Body of pancreas (tissue), 4 donors: ENCODE results near the gene NEK7. TPM values are rescaled to one million over a fixed set of nuclear protein-coding genes. Genes with fewer than 3 reads are reported as not detected.

Experiments used
- ATAC-seq: fragments of 150-250 bp; one replicate; pipeline ENCODE4 v1.9.1; 2016
- DNase-seq, 4 donors: peaks; one replicate each; pipeline ENCODE4 v3.0.0-alpha.2; 2019
- H3K27ac ChIP-seq, 4 donors: fragments of 200-600 bp; sonication (generic); 1 replicate in 3 of 4; 2 replicates in 1 of 4; pipeline versions ENCODE4 v1.5.1 to v1.6.1; 2016 to 2019; ENCODE audit warnings: mild to moderate bottlenecking in 1 of 4, mixed read lengths in 1 of 4, moderate library complexity in 1 of 4
- H3K27me3 ChIP-seq, 2 donors: fragments of 200-600 bp; sonication (generic); one replicate each; pipeline ENCODE4 v1.6.0; 2016; ENCODE audit warnings: mild to moderate bottlenecking in 1 of 2
- H3K36me3 ChIP-seq, 2 donors: fragments of 200-600 bp; sonication (generic); replicated peaks in 1 of 2; 2 replicates each; pipeline ENCODE4 v1.5.1; 2016; ENCODE audit warnings: low read depth in 2 of 2; ENCODE audit not compliant: insufficient read depth in 1 of 2
- H3K4me1 ChIP-seq: fragments of 200-600 bp; sonication (generic); one replicate; pipeline ENCODE4 v1.6.0; 2016
- H3K4me3 ChIP-seq, 2 donors: fragments of 200-600 bp; sonication (generic); 1 replicate in 1 of 2; 2 replicates in 1 of 2; pipeline ENCODE4 v1.5.1; 2016 to 2019
- H3K9me3 ChIP-seq, 3 donors: fragments of 200-600 bp; sonication (generic); 1 replicate in 2 of 3; 2 replicates in 1 of 3; pipeline ENCODE4 v1.5.1; 2016
- CTCF ChIP-seq, 7 experiments: fragments of 450-650 bp in 4 of 7; fragments of 200-600 bp in 3 of 7; sonication (generic) in 3 of 7; IDR thresholded peaks; one replicate each; pipeline ENCODE4 v1.5.1; 2016 to 2019; ENCODE audit warnings: antibody characterized with exemption in 7 of 7
- POLR2A ChIP-seq, 3 donors: fragments of 450-650 bp; IDR thresholded peaks; one replicate each; pipeline ENCODE4 v1.6.1; 2016; ENCODE audit warnings: antibody characterized with exemption in 3 of 3, mild to moderate bottlenecking in 2 of 3
- WGBS, 2 donors: methylation state at CpG; one replicate each; pipeline ENCODE4 v1.1.5; 2017; 5-methylcytosine and 5-hydroxymethylcytosine counted together
- intact Hi-C: fragments of 100-400 bp; cut with DNase I; formaldehyde crosslinking; loops from one replicate; pipeline ENCODE4 v1.15.1; 2023
- total RNA-seq, 2 donors: library from RNA; depleted of rRNA; stranded (reverse); fragments of >200 nt; gene quantifications; one replicate each; pipeline ENCODE4 v1.1.0, GENCODE V29; 2016

NEK7 gene
- total RNA-seq, 2 donors from 2014 or later = 39.2 to 49.5 TPM

GRCh38 chr1:198326915-198327314 is 170.1 kb downstream of the NEK7 start:
- DNase-seq (no peak), ATAC-seq (no peak)
- 69 to 83% methylated on average over 4 of the region's 4 CpGs for WGBS, 2 donors
- no peaks in the 10 kb centered on the region for H3K36me3 ChIP-seq
- H3K4me3 ChIP-seq = no peak overlapping the region
- no peak overlapping the region for H3K27ac ChIP-seq
- no peaks in the 10 kb centered on the region for H3K27me3 ChIP-seq
- no peaks in the 10 kb centered on the region for H3K9me3 ChIP-seq
- intact Hi-C loops = no loop called here
- TF ChIP-seq CTCF (IDR thresholded peaks at IDR 0.05) (no peak), POLR2A (IDR thresholded peaks at IDR 0.05) (no peak)
- no peaks in the 10 kb centered on the region for H3K4me1 ChIP-seq

DNA sequence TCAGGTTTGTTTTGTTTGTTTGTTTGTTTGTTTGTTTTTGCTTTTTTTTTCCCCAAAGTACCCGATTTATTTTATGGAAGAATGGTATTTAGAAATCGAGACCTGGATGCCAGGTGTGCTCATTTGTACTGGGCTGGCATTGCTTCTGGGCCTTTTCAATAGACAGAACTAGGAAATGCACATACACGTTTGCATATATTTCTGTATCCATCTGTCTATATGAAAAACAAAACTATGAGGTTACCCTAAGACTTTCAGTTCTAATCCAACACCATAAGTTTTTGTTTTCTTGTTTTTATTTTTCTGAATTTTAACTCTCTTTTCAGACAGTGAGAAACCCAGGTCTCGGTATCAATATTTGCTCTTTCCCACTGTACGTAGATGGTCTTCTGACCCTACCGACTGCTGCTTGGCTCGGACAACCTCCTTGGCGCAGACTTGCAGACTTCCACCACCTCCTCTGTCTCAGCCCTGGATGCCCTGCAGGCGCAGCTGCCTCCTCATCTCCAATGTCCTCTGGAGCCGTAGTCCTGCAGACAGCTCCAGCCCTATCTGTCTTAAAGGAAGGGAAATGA is 171.7 kb downstream of the NEK7 start:
- Histone ChIP-seq H3K4me3 (no peak overlapping the region), H3K9me3 (no peaks in the 10 kb centered on the region), H3K36me3 (no peaks in the 10 kb centered on the region), H3K27ac (no peak overlapping the region), H3K27me3 (no peaks in the 10 kb centered on the region), H3K4me1 (no peaks in the 10 kb centered on the region)
- DNase-seq = no peak
- ATAC-seq = no peak
- intact Hi-C loops = no loop called here
- no peak for TF ChIP-seq POLR2A (IDR thresholded peaks at IDR 0.05)
- no peak for TF ChIP-seq CTCF (IDR thresholded peaks at IDR 0.05)
- WGBS, 2 donors = 81 to 90% methylated on average over 10 of the region's 10 CpGs

DNA sequence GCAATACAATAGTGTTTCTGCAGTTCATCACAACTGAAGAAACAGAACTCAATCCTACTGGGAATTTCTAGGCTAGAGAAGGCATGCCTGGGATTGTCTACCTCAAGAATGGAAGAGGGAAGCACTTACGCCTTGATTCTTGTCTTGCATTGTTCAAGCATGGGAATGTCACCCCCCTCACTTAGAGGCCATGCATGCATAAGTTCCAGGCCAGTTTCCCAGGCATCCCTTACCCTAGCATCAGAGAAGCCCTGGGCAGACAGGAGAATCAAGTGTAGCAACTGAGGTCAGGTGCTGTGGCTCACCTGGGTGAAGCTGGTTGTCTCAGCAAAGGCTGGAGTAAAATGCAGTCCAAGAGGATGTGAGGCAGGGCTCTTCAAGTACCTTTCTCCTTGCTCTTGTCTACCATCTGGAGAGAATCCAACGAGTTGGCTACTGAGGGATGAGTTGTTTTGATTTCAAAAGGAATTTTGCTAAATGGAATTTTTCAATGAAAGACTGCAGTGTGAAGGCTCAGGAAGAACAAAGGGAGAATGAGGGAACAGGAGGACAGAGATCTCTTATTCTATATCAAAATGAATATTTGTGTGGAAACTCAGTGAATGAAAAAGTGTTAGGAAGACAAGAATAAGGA is 174.3 kb downstream of the NEK7 start:
- 56 to 60% methylated on average over 2 of the region's 2 CpGs for WGBS, 2 donors
- no peak for ATAC-seq
- Histone ChIP-seq H3K27me3 (no peaks in the 10 kb centered on the region), H3K4me3 (no peak overlapping the region), H3K27ac (no peak overlapping the region), H3K9me3 (no peaks in the 10 kb centered on the region), H3K36me3 (no peaks in the 10 kb centered on the region), H3K4me1 (no peaks in the 10 kb centered on the region)
- intact Hi-C loops = no loop called here
- no peak for DNase-seq
- TF ChIP-seq POLR2A (IDR thresholded peaks at IDR 0.05) (no peak), CTCF (IDR thresholded peaks at IDR 0.05) (no peak)

DNA sequence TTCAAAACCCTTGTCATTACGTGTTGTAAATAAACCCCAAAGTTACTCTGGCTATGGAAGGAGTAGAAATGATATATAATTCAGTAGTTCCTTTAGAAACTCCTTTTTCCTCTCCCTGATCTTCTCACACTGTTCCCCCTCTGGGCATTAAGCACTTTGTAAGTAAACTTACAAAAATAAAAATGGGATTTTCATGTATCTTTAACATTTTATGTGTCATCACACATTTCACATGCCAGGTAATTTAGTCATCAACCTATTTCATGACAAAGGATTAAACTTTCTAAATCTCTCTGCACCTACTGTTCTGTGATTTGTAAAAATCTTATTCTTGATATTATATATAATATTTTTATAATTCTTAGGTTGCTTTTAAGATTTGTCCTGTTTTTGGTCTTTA is 176.9 kb downstream of the NEK7 start:
- Histone ChIP-seq H3K36me3 (no peaks in the 10 kb centered on the region), H3K9me3 (no peaks in the 10 kb centered on the region), H3K27ac (no peak overlapping the region), H3K4me3 (no peak overlapping the region), H3K27me3 (no peaks in the 10 kb centered on the region), H3K4me1 (no peaks in the 10 kb centered on the region)
- TF ChIP-seq CTCF (IDR thresholded peaks at IDR 0.05) (no peak), POLR2A (IDR thresholded peaks at IDR 0.05) (no peak)
- no peak for ATAC-seq
- WGBS, 2 donors = 64 to 68% methylated on average over 1 of the region's 1 CpG
- intact Hi-C loops = no loop called here
- no peak for DNase-seq

GRCh38 chr1:198335663-198336062 is 178.9 kb downstream of the NEK7 start:
- no peak for TF ChIP-seq CTCF (IDR thresholded peaks at IDR 0.05)
- TF ChIP-seq POLR2A (IDR thresholded peaks at IDR 0.05) = no peak
- Histone ChIP-seq H3K9me3 (no peaks in the 10 kb centered on the region), H3K4me3 (no peak overlapping the region), H3K4me1 (no peaks in the 10 kb centered on the region), H3K36me3 (no peaks in the 10 kb centered on the region), H3K27ac (no peak overlapping the region), H3K27me3 (no peaks in the 10 kb centered on the region)
- DNase-seq (no peak), ATAC-seq (no peak)
- 75 to 87% methylated on average over 1 of the region's 1 CpG for WGBS, 2 donors
- intact Hi-C loops = no loop called here
